HUDEP-2 (cell line): ENCODE measurements around the gene TENT5D.
"Not testable (repeated sequence)": the region's sequence is repeated elsewhere in the genome, so short reads cannot be mapped to it uniquely, and the experiment has no call there.

Source experiments
- DNase-seq, 76 experiments: peaks; one replicate each; lab custom pipeline; 2025; ENCODE audit not compliant: unreplicated experiment in 76 of 76; lab: John Stamatoyannopoulos, UW

The TENT5D gene

DNA sequence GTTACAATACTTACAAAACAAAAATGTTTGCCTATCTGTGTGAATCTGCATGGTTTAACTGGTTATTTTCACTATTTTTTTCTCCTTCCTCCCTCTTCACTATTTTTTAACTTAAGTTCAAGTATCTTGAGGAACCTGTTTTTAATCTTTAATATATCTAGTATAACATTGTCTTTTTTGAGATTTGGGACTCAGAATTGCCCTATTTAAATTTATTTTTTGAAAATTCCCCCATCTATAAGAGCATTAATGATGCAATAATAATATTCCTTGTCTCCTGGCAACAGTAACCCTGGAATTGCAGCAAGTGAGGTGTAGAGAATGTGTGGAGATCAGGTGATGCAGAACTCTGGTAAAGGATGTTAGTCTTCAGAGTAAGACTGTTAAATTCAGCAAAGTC, at the start of gene TENT5D:
TENT5D (plus strand) TSS at position 301 of the 400 bp plus-strand sequence. CDS start 22,093 bp downstream, outside the sequence.
- DNase-seq = no peak

DNA sequence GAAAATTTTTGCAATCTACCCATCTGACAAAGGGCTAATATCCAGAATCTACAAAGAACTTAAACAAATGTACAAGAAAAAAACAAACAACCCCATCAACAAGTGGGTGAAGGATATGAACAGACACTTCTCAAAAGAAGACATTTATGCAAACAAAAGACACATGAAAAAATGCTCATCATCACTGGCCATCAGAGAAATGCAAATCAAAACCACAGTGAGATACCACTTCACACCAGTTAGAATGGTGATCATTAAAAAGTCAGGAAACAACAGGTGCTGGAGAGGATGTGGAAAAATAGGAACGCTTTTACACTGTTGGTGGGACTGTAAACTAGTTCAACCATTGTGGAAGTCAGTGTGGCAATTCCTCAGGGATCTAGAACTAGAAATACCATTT, 34.6 kb upstream of the TENT5D start:
- not testable (repeated sequence) for DNase-seq

DNA sequence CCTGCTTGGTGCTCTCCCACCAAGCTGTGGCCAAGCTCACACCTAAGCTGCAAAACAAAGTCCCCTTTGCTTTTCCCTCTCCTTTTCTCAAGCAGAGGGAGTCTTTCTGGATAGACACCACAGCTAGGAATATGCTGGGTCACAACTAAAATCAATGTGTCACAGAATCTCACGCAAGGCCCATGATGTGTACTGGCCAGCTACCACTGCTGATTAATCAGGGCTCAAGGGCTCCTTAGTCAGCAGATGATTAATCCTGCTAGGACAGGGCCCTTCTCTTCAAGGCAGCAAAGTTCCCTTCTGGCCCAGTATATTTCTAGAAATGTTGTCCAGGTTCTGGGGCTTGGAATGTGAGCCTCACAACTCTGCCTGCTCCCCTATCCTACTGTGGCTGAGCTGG, 32.0 kb upstream of the TENT5D start:
- peak in 2 of 76 experiments; percentile 0 to 1 for DNase-seq

DNA sequence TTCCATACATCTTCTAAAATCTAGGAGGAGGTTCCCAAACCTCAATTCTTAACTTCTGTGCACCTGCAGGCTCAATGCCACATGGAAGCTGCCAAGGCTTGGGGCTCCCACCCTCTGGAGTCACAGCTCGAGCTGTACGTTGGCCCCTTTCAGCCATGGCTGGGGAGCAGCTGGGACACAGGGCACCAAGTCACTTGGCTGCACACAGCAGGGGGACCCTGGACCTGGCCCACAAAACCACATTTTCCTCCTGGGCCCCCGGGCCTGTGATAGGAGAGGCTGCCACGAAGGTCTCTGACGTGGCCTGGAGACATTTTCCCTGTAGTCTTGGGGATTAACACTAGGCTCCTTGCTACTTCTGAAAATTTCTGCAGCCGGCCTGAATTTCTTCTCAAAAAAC, 8.2 kb upstream of the TENT5D start:
- no peak for DNase-seq

DNA sequence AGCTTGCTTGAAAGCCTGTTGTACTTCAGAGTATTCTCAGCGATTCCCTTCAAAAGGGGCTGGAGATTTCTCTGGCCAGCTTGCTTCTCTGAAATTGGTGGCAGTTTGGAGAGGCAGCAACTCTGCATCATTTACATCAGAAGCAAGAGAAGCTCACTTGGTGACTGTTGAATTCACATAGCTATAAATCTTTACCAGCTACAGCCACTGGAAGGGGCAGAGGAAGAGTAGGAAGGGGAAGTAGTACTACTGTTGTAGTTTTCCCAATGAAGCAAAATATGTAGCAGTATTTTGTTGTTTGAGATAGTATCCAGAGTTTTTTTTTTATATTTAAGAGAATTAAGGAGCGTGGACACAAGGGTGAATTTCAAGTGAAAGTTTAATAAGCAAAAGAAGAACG, 2.8 kb downstream of the TENT5D start:
- DNase-seq = peak in 6 of 76 experiments; percentile 0 to 18 (median 2)

DNA sequence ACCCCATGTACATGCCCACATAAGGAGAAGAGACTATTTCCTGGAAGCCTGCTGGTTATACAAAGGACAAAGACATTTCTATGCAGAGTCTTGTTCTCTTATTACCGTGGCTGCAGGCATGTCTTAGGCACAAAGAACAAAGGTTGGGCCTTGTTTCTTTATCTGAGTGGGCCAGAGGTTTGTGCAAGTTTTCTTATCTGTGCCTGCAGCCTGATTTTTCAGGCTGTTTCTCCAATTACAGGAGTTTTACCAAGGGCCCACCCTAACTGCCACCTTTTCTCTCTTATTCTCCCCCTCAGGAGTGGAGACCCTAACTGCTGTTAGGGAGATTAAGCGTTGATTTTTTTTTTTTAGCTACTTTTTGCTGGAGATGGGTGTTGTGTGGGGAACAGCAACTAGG, 3.5 kb downstream of the TENT5D start:
- DNase-seq = peak in 72 of 76 experiments; percentile 3 to 92 (median 59)

DNA sequence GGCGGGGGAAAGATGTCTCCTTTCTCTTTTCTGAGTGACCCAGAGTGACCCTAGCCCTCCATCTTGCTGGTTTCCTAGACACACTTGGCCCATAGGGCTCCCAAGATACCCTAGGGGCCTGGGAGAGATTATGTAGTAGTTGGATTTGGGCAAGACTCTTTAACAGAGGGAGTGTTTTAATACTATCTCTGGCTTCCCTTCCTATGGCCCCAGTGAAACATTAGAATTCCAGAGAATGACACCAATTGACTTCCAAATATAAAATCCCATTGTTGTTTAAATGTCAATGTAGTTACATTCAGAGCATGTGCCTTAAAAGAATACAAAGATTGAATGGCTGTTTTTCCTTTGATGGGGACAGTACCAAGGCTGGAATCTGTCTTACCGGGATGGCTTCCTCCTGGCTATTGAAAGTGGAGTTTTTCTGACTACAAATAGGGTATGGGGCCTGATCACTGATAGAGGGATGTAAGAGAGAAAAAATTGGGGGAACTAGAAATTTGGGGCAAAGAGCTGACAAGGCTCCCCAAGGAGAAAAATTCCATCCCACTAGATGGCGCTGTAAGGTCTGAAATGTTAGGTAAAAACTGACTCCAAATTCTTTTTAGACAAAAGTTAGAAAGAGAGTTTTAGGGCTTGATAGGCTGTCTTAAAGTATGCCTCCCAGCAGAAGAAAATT, 10.7 kb downstream of the TENT5D start:
- DNase-seq = peak in 18 of 76 experiments; percentile 0 to 34 (median 9)

DNA sequence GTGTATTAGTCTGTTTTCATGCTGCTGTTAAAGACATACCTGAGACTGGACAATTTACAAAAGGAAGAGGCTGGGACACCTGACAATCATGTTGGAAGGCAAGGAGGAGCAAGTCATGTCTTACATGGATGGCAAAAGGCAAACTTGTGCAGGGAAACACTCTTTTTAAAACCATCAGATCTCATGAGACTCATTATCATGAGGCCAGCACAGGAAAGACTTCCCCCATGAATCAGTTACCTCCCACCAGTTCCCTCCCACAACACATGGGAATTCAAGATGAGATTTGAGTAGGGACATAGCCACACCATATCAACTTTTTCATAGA, 11.2 kb downstream of the TENT5D start:
- no peak for DNase-seq

DNA sequence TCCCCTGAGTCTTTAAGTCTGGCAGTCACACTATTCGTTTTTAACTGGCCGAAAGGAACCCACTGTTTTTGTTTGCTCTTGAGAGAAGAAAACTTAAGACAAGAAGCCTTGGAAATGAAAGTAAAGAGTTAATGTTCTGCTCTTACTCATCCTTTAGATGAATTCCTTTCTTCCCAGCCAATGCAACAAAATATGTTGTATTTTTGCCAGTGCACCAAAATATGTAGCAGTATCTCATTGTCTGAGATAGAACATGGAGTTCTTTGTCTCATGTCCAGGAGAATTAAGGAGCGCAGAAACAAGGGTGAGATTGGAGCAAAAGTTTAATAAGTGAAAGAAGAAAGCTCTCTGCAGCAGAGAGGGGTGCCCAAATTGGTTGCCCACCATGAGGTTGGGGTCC, 12.2 kb downstream of the TENT5D start:
- no peak for DNase-seq

DNA sequence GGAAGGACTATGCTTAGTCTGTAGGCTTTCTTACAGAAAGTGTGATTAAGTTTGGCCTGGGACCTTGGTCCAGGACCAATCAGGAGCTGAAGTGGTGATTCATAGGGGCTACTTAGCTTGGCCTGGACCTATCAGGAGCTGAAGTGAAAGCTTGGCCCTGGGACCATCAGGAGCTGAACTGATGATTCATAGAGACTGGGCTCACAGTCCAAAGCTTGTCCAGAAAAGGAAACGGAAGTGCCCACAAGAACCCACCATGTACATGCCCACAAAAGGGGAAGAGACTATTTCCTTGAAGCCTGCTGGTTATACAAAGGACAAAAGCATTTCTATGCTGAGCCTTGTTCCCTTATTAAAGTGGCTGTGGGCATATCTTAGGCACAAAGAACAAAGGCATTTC, 12.6 kb downstream of the TENT5D start:
- no peak for DNase-seq

DNA sequence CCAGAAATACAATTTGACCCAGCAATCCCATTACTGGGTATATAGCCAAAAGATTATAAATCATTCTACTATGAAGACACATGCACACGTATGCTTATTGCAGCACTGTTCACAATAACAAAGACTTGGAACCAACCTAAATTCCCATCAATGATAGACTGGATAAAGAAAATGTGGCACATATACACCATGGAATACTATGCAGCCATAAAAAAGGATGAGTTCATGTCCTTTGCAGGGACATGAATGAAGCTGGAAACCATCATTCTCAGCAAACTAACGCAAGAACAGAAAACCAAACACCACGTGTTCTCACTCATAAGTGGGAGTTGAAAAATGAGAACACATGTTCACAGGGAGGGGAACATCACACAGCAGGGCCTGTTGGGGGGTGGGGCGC, 47.9 kb downstream of the TENT5D start:
- DNase-seq = not testable (repeated sequence)

DNA sequence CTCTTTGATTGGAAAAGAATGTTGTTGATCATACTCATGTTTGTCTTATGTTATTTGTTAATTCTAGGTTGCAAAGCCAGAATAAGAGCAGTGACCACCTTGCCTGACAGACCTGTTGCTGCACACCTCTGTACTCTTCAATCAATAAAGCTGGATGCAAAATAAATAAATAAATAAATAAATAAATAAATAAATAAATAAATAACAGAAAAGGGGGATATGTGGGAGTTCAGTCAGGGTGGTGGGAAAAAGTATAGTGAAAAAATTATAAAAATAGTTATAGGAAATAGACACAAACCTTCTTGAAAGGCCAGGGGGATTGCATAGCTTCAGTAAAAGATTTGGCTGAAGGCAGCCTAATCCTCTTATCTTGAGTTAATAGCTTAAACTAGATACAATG, 51.3 kb downstream of the TENT5D start:
- no peak for DNase-seq

DNA sequence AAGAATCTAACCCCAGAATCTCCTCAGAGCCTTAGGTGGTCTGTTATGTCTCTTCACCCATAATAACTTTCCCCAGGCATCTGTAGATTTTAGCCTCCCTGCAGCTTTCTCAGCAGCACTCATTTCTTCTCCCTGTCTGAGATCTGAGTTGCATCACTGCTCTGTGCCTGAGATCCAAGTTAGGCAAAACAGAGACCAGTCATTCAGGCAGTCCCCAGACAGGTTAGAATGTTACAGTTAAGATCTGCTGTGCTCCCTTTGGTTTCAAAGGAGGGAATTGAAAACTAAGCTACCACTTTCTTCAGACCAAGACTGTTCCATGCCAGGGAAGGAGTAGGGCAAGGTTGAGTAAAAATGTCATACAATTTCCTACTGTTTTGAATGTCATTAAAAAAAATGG, 65.3 kb downstream of the TENT5D start:
- no peak for DNase-seq

DNA sequence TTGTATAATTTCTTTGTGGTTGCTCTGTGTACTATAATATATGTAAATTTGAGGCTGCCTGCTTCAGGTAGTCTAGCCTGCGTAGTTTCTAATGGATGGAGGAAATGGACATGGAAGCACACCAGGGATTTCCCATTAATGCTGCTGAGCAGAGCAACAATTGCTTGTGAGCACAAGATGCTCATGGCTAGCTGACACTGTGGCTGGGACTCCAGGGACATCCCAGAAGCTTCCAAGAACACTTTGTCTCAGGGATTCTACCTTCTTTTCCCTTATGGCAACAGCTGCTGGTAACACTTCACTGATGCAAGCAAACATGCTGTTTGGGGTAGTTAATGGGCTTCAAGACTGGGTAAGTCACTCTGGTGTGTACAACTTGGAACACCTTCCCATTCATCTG, 66.1 kb downstream of the TENT5D start:
- DNase-seq = no peak

DNA sequence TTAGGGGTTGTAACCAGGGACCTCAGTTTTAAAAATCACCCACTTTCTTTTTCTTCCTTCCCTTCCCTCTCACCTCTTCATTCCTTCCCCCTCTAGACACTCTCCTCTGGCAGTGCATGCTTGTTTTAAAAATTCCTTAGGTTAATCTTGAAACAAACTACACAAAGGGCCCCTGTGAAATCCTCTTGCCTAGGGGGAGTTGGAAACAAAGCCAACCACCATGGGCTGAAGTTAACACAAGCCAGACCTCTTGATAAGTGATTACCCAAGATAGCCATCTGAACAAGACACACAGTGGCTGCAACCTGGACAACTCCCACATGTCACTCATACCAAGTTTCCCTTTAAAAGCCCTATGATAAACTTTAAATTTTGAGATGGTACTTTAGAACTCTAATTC, 68.9 kb downstream of the TENT5D start:
- DNase-seq = peak in 1 of 76 experiments; percentile 1
